Measurements from ENCODE around the gene CLASRP. TPM values are rescaled to one million over a fixed set of nuclear protein-coding genes. Genes with fewer than 3 reads are reported as not detected.

Gene CLASRP
- total and polyA plus RNA-seq, 9 of the 15 experiments (the other 6 are each of a cell fraction or from before 2014, with no cell fraction given), result 0.94 to 86.3 (median 44.0) TPM

DNA sequence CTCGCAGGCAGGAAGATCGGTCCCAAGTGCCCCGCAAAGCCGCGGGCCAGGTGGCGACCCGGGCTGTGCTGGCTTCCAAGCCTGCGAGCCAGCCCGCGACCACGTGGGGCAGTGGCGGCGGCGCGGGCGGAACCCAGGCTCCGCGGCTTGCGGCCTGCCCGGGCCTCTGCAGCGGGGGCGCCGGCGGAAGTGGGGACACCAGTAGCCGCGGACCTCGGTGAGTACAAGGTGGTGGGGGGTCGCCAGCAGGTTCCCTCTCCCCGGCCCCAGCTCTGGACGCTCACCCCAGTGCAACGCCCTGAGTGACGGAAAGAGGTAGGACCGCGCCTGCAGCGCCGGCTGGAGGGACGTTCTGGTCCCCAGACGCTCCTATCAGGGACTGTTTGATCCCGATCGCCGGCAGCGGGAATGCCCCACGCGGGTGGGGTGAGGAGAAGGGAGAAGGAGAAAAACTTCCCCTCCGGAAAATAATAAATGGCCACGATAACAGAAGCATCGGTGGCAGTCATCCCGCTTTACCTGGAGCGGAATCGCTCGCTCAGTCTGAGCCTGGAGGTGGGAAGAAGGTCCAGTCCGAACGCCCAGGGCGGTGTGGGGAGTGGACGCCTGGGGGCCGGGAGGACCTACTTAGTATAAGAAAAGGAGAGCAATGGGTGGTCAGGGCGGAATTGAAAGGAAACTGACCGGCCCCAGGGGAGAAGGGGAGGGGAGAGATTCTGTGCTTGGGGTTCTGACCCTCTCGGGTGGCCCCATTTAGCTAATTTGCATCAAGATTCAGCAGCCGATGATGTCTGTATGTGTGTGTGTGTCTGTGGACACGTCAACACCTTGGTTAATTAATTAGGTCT lies 40.4 kb downstream of the CLASRP start, which contains the start of gene GEMIN7 (continued):
- TF ChIP-seq, protein P1, sequence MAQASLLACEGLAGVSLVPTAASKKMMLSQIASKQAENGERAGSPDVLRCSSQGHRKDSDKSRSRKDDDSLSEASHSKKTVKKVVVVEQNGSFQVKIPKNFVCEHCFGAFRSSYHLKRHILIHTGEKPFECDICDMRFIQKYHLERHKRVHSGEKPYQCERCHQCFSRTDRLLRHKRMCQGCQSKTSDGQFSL (CRISPR knock-in tag; IDR thresholded peaks at IDR 0.05), result peak; percentile 83
- TF ChIP-seq, protein P1 (tag; IDR thresholded peaks at IDR 0.05), result peak in 1 of 2 experiments; percentile 68; a peak in 1 of 4 replicates
- TF ChIP-seq TBL1XR1 (IDR thresholded peaks at IDR 0.05; ENCODE audit: low read length in 2 of 2), result peak in 1 of 2 experiments; percentile 85; a peak in 2 of 4 replicates
- TF ChIP-seq U2AF2 (optimal IDR thresholded peaks at IDR 0.05; ENCODE audit: low read depth, low read length), result no peak
- TF ChIP-seq, protein P2, sequence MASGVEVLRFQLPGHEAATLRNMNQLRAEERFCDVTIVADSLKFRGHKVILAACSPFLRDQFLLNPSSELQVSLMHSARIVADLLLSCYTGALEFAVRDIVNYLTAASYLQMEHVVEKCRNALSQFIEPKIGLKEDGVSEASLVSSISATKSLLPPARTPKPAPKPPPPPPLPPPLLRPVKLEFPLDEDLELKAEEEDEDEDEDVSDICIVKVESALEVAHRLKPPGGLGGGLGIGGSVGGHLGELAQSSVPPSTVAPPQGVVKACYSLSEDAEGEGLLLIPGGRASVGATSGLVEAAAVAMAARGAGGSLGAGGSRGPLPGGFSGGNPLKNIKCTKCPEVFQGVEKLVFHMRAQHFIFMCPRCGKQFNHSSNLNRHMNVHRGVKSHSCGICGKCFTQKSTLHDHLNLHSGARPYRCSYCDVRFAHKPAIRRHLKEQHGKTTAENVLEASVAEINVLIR (CRISPR knock-in tag; IDR thresholded peaks at IDR 0.05), result 0 out of 2 replicates have a peak, but pooled peaks have one; percentile 39
- TF ChIP-seq SRSF7 (optimal IDR thresholded peaks at IDR 0.05; ENCODE audit: low read depth, low read length), result no peak
- TF ChIP-seq ARID2 (IDR thresholded peaks at IDR 0.05), result no peak
- TF ChIP-seq CLOCK (CRISPR knock-in tag; IDR thresholded peaks at IDR 0.05; ENCODE audit: borderline replicate concordance), result no peak
- no peak for TF ChIP-seq BRD9 (IDR thresholded peaks at IDR 0.05; ENCODE audit: low read depth, partially characterized antibody)
- TF ChIP-seq CSDE1 (IDR thresholded peaks at IDR 0.05), result no peak; a peak in 1 of 4 replicates
- TF ChIP-seq BMI1 (IDR thresholded peaks at IDR 0.05; ENCODE audit: low read length), result no peak
- TF ChIP-seq MTA2 (IDR thresholded peaks at IDR 0.05; ENCODE audit: low read depth), result no peak
- TF ChIP-seq NFXL1 (CRISPR knock-in tag; IDR thresholded peaks at IDR 0.05), result no peak
- no peak for TF ChIP-seq TRIM25 (IDR thresholded peaks at IDR 0.05; ENCODE audit: borderline replicate concordance)
- no peak for TF ChIP-seq MCM7 (IDR thresholded peaks at IDR 0.05)
- peak; percentile 15 for TF ChIP-seq SAP30 (IDR thresholded peaks at IDR 0.05; ENCODE audit: borderline replicate concordance, insufficient read depth, low read depth, low read length, poor library complexity, severe bottlenecking)
- TF ChIP-seq ZNF586 (CRISPR knock-in tag; conservative IDR thresholded peaks at IDR 0.05), result no peak
- TF ChIP-seq ATF7 (IDR thresholded peaks at IDR 0.05), result peak; percentile 82
- TF ChIP-seq MCM3 (IDR thresholded peaks at IDR 0.05), result no peak
- no peak for TF ChIP-seq TSC22D4 (tag; IDR thresholded peaks at IDR 0.05)
- TF ChIP-seq, protein P3, sequence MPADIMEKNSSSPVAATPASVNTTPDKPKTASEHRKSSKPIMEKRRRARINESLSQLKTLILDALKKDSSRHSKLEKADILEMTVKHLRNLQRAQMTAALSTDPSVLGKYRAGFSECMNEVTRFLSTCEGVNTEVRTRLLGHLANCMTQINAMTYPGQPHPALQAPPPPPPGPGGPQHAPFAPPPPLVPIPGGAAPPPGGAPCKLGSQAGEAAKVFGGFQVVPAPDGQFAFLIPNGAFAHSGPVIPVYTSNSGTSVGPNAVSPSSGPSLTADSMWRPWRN (IDR thresholded peaks at IDR 0.05; ENCODE audit: low read depth), result no peak
- TF ChIP-seq KLF6 (CRISPR knock-in tag; IDR thresholded peaks at IDR 0.05; ENCODE audit: borderline replicate concordance), result no peak
